ENCODE results near the gene ULK2. TPM values are rescaled to one million over a fixed set of nuclear protein-coding genes. Genes with fewer than 3 reads are reported as not detected.

Gene ULK2
- total and polyA plus RNA-seq, 2 of the 13 experiments (the other 11 are each of a cell fraction or from before 2014, with no cell fraction given) = 0.01 TPM; not detected in 1

DNA sequence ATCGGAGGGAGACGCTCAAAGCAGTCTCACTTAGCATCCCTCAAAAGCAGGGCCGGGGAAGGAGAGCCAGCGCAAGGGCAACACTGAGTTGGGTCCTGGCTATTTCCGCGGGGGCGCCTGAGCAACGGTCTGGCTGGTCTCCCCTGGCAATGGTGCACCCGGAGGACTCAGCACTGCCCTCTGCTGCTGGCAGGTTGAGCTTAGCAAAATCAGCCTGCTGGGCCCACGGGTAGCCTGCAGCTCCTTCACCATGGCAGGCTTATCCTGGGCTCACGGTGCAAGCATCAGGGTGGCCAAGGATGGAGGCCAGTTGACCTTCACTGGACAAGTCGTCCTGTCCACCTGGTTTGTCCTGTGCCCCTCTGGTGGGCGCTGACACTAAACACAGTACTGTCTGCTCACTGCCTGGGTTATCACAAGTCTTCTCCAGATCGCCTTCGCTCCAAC lies 105.2 kb downstream of the ULK2 start:
- H4K20me1 ChIP-seq (ENCODE audit: insufficient read depth, low read length) = no peaks in the 10 kb centered on the region
- H3K79me2 ChIP-seq (ENCODE audit: insufficient read depth, low read length) = no peaks in the 10 kb centered on the region
- WGBS (ENCODE audit: low lambda C conversion rate) = 25% methylated on average over 9 of the region's 15 CpGs
- POLR2A ChIA-PET = interaction anchor here (0.7 to 2.8 kb wide), 6 partner anchors 34 to 228 kb away, joined by 3 to 19 read pairs (median 4); partner anchors contain the start of gene ALDH3A2
- peak overlapping the region; percentile 26; the same call in 1 of the 2 replicates for H3K4me2 ChIP-seq (ENCODE audit: low read depth, low read length)
- BruUV-seq (replicated peaks) = no TSS peak
- DNase-seq (ENCODE audit: low spot score) (peak; percentile 56), ATAC-seq (peak; percentile 83), FAIRE-seq (no peak)
- CTCF ChIA-PET (ENCODE audit: low intra/inter-chr PET ratio, low total read pairs) = interaction anchor here (0.6 to 1.8 kb wide), 4 partner anchors 42 to 249 kb away, joined by 3 to 7 read pairs (median 3); no protein-coding TSS in a partner anchor
- peaks cover 0 to 5% of the 10 kb centered on the region in 2 experiments; a peak in 1 of 5 replicates for H3K27me3 ChIP-seq (ENCODE audit: control insufficient read depth in 1 of 2, insufficient read depth in 2 of 2, low read length in 2 of 2)
- no peak overlapping the region for H2AFZ ChIP-seq (ENCODE audit: low read length)
- H3K4me1 ChIP-seq (ENCODE audit: insufficient read depth, low read length) = peaks cover 23% of the 10 kb centered on the region
- H3K9ac ChIP-seq (ENCODE audit: insufficient read depth, low read depth, low read length) = no peak overlapping the region
- H3K9me3 ChIP-seq (ENCODE audit: low read length) = no peaks in the 10 kb centered on the region
- in situ Hi-C loops (cut with HindIII; ENCODE audit: extremely low pct_ligation_motif_present, low pct_unique_long_range_greater_than_20kb) (loop anchor here (10.0 kb wide), 1 partner anchor 398 kb away; the partner anchor contains the start of gene B9D1), intact Hi-C loops (cut with micrococcal nuclease; ENCODE audit: unreplicated experiment) (loop anchor here (1.0 to 10.0 kb wide), 5 partner anchors 45 to 254 kb away; partner anchors contain the start of genes ALDH3A2 and SLC47A2)
- no peak overlapping the region for H3K4me3 ChIP-seq (replicated peaks in 1 of 3; ENCODE audit: insufficient read depth in 1 of 3, low read depth in 2 of 3, low read length in 3 of 3)
- no peaks in the 10 kb centered on the region for H3K36me3 ChIP-seq (replicated peaks in 1 of 2; ENCODE audit: control insufficient read depth in 1 of 2, insufficient read depth in 2 of 2, low read length in 2 of 2)
- no peak overlapping the region for H3K27ac ChIP-seq (ENCODE audit: extremely low read length, insufficient read depth, low read length)
- TF ChIP-seq, protein P1, sequence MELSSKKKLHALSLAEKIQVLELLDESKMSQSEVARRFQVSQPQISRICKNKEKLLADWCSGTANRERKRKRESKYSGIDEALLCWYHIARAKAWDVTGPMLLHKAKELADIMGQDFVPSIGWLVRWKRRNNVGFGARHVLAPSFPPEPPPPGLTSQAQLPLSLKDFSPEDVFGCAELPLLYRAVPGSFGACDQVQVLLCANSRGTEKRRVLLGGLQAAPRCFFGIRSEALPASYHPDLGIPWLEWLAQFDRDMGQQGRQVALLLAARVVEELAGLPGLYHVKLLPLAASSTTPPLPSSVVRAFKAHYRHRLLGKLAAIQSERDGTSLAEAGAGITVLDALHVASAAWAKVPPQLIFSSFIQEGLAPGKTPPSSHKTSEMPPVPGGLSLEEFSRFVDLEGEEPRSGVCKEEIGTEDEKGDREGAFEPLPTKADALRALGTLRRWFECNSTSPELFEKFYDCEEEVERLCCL (CRISPR knock-in tag; IDR thresholded peaks at IDR 0.05; ENCODE audit: borderline replicate concordance) = no peak
- TF ChIP-seq LCORL (IDR thresholded peaks at IDR 0.05) (no peak), LCORL (CRISPR knock-in tag; IDR thresholded peaks at IDR 0.05) (peak; percentile 57; the same call in 1 of the 2 replicates), PITX1 (CRISPR knock-in tag; IDR thresholded peaks at IDR 0.05) (0 out of 2 replicates have a peak, but pooled peaks have one; percentile 47), MAZ (IDR thresholded peaks at IDR 0.05; ENCODE audit: borderline replicate concordance, low read depth, low read length) (no peak), MAZ (CRISPR knock-in tag; IDR thresholded peaks at IDR 0.05; ENCODE audit: low read depth) (peak; percentile 63), ZNF580 (CRISPR knock-in tag; IDR thresholded peaks at IDR 0.05; ENCODE audit: borderline replicate concordance, low read depth) (no peak), ZMYM3 (CRISPR knock-in tag; IDR thresholded peaks at IDR 0.05) (0 out of 2 replicates have a peak, but pooled peaks have one; percentile 20), ZC3H13 (CRISPR knock-in tag; IDR thresholded peaks at IDR 0.05) (no peak), ZNF777 (CRISPR knock-in tag; IDR thresholded peaks at IDR 0.05) (0 out of 2 replicates have a peak, but pooled peaks have one; percentile 21), ZNF138 (CRISPR knock-in tag; IDR thresholded peaks at IDR 0.05; ENCODE audit: low read depth) (no peak), SMC3 (IDR thresholded peaks at IDR 0.05; ENCODE audit: low read length) (peak; percentile 67; the same call in 1 of the 2 replicates), ZNF180 (CRISPR knock-in tag; IDR thresholded peaks at IDR 0.05; ENCODE audit: borderline replicate concordance, low read depth) (no peak), BORCS8-MEF2B (CRISPR knock-in tag; IDR thresholded peaks at IDR 0.05) (peak; percentile 54; the same call in 1 of the 2 replicates), ZNF263 (CRISPR knock-in tag; IDR thresholded peaks at IDR 0.05) (0 out of 2 replicates have a peak, but pooled peaks have one; percentile 15)
- TF ChIP-seq, protein P2, sequence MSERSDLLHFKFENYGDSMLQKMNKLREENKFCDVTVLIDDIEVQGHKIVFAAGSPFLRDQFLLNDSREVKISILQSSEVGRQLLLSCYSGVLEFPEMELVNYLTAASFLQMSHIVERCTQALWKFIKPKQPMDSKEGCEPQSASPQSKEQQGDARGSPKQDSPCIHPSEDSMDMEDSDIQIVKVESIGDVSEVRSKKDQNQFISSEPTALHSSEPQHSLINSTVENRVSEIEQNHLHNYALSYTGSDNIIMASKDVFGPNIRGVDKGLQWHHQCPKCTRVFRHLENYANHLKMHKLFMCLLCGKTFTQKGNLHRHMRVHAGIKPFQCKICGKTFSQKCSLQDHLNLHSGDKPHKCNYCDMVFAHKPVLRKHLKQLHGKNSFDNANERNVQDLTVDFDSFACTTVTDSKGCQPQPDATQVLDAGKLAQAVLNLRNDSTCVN (CRISPR knock-in tag; IDR thresholded peaks at IDR 0.05; ENCODE audit: borderline replicate concordance) = no peak
- TF ChIP-seq, protein P3, sequence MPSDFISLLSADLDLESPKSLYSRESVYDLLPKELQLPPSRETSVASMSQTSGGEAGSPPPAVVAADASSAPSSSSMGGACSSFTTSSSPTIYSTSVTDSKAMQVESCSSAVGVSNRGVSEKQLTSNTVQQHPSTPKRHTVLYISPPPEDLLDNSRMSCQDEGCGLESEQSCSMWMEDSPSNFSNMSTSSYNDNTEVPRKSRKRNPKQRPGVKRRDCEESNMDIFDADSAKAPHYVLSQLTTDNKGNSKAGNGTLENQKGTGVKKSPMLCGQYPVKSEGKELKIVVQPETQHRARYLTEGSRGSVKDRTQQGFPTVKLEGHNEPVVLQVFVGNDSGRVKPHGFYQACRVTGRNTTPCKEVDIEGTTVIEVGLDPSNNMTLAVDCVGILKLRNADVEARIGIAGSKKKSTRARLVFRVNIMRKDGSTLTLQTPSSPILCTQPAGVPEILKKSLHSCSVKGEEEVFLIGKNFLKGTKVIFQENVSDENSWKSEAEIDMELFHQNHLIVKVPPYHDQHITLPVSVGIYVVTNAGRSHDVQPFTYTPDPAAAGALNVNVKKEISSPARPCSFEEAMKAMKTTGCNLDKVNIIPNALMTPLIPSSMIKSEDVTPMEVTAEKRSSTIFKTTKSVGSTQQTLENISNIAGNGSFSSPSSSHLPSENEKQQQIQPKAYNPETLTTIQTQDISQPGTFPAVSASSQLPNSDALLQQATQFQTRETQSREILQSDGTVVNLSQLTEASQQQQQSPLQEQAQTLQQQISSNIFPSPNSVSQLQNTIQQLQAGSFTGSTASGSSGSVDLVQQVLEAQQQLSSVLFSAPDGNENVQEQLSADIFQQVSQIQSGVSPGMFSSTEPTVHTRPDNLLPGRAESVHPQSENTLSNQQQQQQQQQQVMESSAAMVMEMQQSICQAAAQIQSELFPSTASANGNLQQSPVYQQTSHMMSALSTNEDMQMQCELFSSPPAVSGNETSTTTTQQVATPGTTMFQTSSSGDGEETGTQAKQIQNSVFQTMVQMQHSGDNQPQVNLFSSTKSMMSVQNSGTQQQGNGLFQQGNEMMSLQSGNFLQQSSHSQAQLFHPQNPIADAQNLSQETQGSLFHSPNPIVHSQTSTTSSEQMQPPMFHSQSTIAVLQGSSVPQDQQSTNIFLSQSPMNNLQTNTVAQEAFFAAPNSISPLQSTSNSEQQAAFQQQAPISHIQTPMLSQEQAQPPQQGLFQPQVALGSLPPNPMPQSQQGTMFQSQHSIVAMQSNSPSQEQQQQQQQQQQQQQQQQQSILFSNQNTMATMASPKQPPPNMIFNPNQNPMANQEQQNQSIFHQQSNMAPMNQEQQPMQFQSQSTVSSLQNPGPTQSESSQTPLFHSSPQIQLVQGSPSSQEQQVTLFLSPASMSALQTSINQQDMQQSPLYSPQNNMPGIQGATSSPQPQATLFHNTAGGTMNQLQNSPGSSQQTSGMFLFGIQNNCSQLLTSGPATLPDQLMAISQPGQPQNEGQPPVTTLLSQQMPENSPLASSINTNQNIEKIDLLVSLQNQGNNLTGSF (CRISPR knock-in tag; IDR thresholded peaks at IDR 0.05) = 0 out of 2 replicates have a peak, but pooled peaks have one; percentile 62

All from HepG2 (cell line).